Measurements from ENCODE around the gene SPRY4.
"Not testable (repeated sequence)": the region's sequence is repeated elsewhere in the genome, so short reads cannot be mapped to it uniquely, and the experiment has no call there.

Gene SPRY4

DNA sequence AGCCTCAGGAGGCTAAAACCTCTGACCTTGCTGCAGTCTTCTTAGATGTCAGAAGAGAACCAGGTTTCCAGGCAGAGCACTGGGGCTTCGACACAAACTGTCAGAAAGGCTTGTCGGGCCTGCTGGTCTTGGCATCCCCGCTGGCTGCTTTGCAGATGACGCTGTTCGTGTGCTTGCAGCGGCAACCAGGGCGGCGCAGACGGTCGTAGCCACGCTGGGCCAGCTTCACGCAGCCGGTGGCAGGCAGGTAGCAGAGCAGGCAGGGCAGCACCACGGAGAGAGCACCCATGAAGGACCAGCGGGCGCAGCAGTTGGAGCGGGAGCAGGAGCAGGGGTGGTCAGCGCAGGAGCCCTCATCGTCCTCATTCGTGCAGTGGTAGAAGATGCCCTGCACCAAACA is 10.7 kb downstream of the SPRY4 start:
- DNase-seq, result no peak

DNA sequence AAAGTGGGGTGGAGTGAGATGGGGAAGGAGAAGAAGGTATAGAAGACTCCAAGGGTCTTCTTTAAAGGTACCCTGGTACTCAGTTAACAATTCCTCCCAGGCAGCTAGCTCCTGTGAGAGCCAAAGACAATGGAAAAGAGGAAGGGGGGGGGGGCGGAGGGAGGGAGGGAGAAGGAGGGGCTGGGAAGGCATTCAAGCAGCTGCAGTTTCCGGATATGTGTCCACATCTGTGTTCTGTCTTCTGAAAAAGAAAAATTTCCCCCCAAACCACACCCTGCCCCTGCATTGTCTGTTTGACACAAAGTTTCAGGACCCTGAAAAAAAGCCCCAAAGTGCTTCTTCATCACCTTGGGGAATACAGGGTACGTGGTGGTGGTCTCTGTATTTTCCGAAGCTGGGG is 11.1 kb downstream of the SPRY4 start:
- no peak for DNase-seq

DNA sequence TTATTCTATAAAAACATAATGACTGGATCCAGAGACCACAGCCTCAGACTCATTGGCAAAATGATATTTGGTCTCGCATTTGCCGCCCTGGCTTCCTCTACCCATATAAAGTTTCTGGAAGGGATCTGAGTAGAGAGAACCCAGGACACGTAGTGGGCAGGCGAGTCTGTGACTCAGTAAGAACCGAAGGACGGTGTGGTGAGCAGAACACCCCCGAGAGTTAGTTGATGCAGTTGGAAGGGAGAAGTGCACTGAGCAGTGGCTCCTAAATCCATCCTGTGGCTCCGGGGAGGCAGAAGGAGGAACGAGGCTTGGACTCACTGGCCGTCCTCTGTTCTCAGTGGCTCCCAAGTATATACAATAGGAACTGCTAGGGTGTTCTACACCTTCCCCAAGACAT is 11.5 kb downstream of the SPRY4 start:
- no peak for DNase-seq

DNA sequence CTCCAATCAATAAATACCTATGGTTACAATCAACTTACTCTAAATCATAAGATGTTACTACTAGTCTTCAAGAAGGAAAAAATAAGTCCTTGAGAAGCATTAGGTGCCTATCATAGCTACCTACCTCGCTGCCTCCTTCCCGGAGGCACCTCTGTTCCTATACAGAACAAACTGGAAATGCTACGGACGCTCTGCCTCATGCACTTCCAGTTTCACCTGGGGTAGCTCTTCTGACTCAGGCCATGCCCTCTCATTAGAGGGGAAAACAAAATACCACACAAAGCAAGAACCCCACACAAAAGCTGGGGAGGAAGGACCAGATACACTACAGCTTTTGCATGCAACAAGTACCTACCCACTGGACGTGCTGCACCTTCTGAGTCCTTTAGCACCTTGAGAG is 12.4 kb downstream of the SPRY4 start:
- no peak for DNase-seq

DNA sequence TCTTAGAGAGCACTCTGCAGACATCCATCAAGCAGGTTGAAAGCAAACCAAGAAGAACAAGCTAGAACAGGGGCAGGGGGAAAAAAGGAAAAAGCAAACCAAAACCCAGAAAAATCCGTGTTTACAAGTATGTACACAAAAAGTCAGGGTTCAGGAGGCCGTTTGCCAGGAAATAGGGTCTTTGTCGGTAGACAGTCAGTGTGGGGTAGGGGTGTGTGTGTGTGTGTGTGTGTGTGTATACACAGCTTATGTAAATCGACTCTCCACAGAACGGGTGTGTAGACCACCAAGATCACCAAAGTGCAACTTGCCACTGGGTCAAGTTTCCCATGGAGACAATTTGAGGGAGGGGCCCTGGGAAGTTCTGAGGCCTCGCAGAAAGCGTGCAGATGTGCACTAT is 13.1 kb downstream of the SPRY4 start:
- no peak for DNase-seq

DNA sequence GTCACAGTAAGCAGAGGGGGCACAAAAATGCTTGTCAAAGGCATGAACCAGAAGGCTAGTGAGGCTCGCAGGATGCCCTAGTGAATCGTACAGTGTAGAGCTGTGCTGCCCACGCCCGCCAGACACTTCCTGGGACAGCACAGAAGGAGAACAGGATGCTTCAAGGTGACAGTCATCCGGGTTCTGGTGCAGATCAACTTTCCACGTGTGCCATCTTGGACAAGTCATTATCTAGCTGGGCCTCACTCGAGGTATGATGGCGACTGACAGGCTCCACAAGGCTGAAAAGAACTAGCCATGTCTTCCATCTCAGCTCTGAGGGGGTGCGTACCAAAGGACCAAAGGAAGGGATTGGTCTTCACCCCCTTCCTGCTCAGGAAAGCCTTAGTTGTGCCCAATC is 14.0 kb downstream of the SPRY4 start:
- DNase-seq, result no peak

DNA sequence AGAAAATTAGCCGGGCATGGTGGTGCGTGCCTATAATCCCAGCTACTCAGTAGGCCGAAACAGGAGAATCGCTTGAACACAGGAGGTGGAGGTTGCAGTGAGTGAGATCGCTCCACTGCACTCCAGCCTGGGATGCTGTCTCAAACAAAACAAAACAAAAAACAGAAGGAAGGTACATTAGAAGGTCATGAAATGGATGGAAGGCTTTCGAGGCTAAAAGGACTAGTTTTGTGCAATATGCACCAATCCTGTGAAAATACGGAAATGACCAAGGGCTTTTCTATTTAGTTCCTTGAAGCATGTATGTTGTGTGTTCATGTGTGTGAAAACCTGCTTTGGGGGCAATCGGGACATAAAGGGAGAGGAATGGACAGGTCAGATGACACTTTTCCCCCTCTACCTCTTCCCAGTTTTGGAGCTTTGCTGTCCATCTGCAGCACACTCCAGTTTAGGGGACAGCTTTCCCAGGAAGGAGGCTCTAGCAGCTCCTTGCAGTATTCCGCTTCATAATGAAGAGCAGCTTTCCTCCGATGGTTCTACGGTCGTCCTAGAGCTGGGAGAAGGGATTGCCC is 15.0 kb downstream of the SPRY4 start:
- DNase-seq, result no peak

DNA sequence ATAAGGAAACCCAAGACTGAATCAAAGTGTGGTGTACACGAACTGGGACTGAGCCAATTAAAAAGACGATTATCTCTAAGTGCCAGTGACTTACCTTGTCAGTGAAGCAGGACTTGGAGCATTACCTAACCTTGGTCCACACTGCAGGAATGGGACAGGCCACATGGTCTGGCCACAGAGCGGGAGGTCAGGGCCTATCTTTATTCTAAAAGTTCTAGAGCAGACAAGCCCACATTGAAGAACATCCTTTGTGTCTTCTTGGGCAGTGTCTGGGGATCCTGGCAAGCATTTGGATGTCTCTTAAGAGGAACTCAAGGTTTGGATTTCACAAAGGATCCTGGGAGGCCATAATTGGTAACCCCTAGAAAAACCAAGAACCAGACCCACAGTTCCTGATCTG is 16.5 kb downstream of the SPRY4 start:
- DNase-seq, result no peak

DNA sequence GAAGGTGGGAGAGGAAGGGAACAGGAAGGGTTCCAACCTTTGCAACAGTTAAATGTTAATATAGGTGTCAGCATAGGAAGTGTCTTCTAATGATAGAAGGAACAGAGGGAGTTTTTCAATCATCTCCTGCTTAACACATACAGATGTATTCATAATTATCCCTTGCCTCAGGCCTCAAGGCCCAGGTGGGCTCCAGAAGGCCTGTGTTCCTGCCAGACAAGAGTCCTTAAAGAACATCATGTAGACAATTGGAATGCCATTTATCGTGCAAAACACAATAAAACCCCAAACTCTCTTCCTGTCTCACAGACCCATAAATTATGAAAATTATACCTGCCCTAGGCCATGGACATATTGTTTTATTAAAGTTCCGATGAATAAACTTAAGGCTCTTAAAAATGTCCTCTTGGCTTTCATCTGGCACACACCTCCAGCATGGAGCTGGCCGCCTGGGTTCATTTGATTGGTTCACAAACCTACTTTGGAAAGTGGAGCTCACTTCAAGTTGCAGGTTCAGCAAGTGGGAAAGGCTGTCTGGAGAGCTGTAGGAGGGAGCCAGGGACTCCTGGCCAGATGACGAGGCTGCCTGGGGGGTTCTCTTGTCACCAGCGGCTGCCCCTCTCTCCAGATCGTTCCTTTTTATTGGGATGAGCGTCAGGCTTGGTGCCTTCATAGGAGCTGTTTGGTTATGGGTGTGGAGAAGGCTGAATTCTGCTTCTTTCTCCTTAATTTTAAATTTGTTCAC is 17.5 kb downstream of the SPRY4 start:
- no peak for DNase-seq

DNA sequence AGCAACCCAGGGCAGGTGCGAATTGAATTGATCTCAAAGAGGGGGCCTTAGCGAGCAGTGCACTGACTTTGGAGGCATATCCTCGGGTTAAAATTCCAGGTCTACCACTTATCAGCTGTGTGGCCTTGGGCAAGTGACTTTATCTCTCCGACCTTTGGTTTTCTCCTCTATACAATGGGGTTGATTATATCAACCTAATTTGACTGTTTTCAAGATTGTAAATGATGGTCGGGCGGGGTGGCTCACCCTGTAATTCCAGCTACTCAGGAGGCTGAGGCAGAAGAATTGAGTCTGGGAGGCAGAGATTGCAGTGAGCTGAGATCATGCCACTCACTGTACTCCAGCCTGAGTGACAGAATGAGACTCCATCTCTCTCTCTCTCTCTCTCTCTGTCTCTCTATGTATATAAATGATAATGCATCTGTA is 18.7 kb downstream of the SPRY4 start:
- DNase-seq, result no peak

DNA sequence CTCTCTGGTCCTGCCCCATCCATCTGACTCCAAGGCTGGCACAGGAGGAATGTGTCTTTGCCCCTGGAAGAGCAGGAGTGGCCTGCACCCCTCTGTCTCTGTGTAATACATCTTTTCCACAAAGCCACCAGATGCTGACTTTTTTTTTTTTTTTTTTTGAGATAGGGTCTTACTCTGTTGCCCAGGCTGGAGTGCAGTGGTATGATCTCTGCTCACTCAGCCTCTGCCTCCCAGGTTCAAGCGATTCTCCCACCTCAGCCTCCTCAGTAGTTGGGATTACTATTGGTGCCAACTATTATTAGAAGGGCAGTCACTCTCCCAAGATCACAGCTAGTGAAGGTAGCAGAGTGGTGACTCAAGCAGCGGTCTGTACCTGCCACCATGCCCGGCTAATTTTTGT is 19.6 kb downstream of the SPRY4 start:
- no peak for DNase-seq

DNA sequence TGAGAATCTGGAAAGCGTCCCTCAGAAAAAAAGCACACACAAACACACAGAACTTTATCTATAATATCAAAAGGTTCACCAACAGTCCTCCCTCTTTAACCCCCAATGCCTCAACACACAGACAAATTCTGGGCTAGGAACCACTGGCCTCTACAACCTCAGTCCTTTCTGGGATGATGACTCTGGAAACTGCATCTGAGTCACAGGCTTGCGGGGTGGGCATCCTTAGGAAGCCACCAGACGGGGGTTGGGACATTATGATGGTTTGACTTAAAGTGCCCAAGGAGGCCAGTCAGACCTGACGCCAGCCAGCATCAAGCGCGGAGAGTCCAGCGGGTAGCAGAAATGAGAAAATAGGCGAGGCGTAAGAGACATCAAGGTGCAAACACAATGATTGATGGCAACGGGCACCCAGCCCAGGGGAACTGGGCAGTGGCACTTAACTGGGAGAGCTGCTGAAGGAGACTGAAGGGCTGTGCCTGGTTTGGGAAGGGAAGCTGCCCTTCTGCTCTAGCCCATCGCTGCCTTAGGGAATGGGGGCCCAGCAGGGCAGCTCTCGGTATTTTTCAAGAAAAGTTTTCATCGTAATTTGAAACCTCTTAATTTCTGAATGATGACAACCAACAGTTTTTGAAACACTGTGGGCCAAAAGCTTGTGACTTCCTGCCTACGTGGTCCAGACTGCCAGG is 20.7 kb downstream of the SPRY4 start:
- no peak for DNase-seq

DNA sequence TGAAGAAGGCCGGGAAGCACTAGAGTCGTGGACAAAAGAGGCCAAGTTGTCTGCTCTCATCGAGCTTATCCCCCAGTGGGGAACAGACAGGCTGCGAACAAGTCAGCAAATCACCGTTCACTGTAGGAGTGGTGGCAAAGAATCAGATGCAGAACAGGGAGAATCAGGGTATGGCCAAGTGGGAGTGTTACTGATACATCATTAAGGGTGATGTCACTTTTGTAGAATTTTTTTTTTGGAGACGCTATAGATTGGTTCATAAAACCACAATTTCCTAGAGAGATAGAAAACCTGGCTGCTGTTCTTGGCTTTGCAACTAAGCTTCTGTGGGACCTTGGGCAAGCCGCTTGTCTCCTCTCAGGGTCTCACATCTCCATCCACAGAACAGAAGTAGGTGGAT is 21.3 kb downstream of the SPRY4 start:
- no peak for DNase-seq

DNA sequence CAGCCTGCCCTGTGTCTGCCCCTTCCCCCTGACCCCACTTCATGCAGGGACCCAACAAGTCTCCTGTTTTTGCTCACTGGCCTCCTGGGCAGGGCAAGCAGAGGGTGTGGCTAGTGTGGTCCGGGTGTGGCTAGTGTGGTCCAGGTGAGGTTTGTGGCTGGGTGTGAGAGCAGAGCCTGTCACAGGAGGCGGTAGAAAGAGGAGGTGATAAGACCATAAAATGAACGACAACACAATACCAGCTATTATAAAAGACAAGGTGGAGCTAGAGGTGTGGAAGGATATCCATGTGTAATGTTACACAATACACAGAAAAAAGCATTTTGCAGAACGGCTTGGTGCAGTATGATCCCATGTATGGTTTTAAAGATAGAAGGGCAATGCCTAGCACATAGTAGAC is 23.3 kb downstream of the SPRY4 start:
- DNase-seq, result no peak

DNA sequence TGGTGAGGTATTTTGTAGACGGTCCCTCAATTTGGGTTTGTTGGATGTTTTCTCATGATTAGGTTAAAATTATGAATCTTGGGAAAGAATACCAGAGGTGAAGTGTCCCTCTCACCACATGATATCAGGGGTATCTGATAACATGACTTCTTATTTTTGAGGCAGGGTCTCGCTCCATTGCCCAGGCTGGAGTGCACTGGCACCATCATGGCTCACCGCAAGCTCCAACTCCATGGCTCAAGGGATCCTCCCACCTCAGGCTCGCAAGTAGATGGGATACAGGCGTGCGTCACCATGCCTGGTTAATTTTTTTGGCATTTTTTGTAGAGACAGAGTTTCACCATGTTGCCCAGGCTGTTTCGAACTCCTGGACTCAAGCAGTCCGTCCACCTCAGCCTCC is 24.1 kb downstream of the SPRY4 start:
- no peak for DNase-seq

DNA sequence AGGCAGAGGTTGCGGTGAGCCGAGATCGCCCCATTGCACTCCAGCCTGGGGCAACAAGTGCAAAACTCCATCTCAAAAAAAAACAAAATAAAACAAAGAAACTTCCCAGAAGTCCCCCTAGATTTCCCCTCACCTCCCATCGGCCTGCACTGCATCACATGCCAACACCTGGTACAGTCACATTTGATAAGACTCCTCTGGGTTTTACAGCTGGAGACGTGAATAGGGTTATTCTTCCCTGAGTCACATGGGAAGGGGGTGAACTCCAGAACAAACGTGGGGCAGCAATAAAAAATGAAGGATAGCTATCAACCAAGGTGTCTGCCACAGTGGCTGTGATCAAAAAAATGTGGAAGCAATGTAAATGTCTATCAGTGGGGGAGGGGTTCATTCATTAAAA is 26.0 kb downstream of the SPRY4 start:
- DNase-seq, result no peak

DNA sequence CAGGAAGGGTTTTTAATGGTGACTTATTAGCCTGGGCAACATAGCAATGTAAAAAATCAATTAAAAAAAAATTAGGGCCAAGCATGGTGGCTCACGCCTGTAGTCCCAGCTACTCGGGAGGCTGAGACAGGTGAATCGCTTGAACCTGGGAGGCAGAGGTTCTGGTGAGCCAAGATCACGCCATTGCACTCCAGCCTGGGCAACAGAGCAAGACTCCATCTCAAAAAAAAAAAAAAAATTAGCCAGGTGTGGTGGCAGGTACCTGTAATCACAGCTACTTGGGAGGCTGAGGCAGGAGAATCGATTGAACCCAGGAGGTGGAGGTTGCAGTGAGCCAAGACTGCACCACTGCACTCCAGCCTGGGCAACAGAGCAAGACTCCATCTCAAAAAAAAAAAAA is 27.0 kb downstream of the SPRY4 start:
- DNase-seq, result not testable (repeated sequence)

DNA sequence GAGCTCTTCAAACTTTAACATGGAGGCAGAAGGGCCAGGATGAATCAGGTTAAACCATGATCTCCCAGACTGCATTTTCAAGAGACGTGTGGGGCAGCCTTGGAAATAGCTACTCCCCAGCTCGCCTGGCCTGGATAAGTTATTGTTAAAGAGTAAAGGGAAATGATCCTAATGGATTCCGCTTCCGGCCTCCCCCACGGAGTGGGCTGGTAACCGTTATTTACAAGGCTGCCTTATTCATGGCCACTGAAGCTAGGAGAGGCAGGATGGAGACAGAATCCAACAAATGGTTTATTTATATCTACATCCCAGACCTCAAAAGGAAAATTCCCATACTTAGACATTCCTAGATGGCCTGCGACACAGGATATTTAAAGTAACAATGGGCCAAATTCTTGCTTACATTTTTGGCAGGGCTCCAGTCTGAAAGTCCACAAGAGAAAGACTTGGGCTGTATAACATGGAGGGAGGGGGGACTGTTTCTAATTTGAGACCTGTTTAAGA is 27.9 kb downstream of the SPRY4 start:
- DNase-seq, result no peak

DNA sequence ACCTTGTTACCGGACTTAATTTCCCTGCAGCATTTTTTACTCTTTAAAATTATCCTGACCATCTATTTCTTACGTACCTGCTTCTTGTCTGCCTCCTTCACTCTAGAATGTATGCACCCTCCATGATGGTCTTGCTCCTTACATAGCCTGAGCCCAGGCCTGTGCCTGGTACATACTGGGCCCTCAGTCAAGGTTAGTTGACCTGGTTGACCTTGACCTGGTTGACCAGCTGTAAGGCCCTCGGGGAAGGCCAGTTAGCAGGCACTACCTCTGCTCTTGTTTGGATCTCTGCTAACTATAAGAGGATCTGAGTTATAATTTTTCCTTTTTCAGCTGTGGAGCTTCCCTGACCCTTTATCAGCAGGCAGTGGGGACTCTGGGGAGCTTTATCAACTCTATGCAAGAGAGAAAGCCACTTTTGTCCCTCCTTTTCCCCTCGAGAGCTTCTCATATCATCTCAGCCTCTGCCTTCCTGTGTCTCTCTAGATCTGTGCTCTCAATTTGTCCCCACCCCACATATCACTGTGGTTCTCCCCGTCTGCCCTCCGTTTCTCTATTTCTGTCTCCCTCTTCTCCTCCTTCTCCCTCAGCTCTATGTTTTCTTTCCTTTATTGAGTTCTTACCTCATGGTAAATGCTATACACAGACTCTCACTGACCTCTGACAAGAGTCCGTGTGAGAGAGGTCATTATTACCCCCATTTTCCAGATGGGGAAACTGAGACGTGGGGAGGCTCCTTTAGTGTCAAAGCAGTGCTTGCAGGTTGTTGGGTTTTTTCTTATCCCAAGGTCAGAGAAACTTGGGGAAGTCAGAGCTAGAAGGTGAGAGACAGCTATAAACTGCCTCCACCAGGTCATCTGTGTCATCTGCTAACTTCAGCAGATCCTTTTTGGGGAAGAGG is 28.6 kb downstream of the SPRY4 start:
- no peak for DNase-seq

DNA sequence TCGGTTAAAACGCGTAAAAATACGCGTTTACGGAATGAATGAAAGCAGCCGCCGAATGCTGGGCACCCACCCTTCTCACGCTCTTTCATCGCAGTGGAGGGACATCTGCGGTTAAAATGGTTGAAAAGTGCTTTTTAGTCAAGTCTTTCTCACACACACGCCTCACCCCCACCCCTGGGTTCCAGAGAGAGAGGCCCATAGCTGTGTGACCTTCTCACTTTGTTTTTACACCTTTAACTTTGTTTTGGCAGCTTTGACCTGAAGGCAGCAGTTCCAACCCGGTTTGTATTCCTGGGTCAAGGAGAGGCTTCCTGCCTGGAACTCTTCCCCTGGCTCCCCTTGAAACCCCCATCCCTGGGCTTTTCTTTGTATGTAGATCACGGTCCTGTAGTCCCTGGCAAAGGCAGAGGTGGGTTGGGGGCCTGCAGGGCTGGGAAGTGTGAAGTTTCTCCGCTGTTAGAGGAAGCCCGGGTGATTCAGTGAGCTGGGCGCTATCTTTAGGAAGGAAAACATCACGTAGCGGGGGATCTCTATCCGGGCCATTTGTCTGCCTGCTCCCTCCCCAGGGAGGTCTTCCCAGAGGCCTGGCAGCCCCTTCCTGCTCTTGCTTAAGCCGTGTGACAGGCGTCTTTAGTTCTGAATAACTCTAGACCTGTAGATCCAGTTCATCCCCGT is 29.6 kb downstream of the SPRY4 start:
- DNase-seq, result no peak

DNA sequence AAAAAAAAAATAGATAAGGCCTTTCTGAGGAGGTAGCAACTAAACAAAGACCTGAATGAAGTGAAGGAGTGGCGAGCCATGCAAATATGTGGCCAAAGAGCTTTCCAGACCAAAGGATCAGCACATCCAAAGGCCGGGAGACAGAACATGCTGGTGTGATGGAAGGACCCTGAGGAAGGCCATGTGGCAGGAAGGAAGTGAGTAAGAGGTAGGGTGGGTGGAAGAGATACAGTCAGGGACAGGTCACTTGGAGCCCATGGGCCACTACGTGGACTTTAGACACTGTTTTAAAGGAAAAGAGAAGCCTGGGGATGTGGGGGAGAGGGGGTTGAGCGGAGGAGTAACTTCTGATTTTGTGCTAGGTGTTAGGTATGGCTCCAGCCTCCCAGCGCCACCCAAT is 31.3 kb downstream of the SPRY4 start:
- no peak for DNase-seq

DNA sequence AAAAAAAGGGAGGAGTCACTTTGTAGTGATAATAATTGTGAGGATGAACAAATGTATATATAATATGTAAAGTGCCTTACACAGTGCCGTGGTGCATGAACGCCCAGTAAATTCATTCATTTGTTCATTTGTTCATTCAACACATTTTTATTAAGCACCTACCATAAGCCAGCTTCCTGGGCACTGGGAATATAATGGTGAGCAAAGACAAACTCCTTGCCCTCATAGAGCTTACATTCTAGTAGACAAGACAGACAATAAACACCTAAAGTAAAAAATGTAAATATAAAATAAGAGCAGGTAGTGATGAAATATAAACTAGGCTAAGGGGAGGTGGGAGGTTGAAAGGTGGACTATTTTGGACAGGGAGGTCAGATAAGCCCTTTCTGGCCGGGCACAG is 32.0 kb downstream of the SPRY4 start:
- no peak for DNase-seq

DNA sequence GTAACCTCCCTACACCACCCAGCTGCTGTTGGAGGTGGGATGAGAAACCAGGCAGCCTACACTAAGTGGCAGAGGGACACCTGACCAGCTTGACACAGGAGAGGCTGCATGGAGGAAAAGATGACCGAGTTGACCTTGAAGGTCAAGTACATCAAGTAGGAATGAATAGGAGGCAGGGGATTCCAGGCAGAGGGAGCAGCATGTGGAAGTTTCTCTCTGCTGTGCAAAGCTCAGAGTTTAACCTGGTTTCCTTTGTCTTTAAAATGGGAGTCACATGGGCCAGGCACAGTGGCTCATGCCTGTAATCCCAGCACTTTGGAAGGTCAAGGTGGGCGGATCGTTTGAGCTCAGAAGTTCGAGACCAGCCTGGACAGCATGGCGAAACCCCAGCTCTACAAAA is 32.6 kb downstream of the SPRY4 start:
- no peak for DNase-seq
